HG02763 (cell line): ENCODE results near the gene NFYC.

ENCODE experiments used
- ATAC-seq: cut with Tn5 transposase; IDR thresholded peaks from one replicate; pipeline ENCODE4 v1.9.1; 2021; ENCODE audit warnings: mild to moderate bottlenecking, moderate library complexity; ENCODE audit not compliant: unreplicated experiment

The NFYC gene

DNA sequence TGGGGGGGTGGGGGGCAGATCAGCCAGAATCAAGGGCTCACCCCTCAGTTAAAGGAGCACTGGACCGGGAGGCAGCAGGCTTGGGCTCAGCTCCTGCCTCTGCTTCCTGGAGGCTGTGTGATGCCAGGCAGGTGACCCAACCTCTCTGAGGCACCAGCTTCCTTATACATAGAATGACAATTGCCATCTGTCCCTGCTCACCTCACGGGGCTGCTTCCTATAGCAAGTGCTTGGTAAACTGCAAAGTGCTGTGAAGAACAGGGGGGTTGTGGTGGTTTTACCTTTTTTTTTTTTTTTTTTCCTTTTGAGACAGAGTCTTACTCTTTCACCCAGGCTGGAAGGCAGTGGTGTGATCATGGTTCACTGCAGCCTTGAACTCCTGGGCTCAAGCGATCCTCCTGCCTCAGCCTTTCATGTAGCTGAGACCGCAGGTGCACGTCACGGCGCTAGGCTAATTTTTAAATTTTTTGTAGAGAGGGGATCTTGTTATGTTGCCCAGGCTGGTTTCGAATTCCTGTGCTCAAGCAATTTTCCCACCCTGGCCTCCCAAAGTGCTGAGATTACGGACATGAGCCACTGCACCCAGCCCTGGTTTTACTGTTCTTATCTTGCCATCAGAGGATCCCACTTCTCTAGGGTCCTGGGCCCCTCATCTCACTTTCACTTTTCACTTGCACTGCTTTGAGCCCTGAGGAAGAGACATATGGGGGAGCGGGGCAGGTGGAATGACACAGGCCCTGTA is 103.6 kb downstream of the NFYC start:
- ATAC-seq = no peak

DNA sequence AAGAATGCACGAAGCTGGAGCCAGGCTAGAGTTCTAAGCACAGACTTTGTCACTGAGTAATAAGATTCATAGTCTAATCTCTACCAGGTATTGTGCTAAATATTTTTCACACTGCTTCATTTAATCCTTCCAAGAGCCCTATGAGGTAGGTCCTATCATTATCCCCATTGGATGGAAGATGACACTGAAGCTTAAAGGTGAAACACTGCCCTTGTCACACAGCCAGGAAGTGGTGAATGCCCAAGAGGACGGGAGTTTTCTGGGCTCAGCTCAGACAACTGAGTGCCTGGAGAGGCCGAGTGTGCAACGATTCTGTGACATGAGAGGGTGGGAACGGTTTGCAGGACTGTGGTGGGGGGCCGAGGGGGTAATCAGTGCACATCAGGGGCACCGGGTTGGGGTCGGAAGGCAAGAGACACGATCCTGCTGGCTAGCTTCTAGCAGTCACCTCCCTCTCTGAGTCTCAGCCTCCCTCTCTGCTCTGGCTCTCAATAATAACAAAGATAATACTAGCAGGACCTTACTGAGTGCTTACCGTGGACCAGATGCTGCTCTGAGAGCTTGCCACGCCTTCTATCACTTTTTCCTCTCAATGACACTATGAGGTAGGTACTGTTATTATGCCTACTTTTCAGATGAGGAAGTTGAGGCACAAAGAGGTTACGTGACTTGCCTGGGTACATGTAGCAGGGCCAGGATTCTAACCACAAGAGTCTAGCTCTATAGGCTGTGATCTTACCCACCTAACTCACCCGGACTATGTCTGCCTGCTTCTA is 104.5 kb downstream of the NFYC start:
- no peak for ATAC-seq

DNA sequence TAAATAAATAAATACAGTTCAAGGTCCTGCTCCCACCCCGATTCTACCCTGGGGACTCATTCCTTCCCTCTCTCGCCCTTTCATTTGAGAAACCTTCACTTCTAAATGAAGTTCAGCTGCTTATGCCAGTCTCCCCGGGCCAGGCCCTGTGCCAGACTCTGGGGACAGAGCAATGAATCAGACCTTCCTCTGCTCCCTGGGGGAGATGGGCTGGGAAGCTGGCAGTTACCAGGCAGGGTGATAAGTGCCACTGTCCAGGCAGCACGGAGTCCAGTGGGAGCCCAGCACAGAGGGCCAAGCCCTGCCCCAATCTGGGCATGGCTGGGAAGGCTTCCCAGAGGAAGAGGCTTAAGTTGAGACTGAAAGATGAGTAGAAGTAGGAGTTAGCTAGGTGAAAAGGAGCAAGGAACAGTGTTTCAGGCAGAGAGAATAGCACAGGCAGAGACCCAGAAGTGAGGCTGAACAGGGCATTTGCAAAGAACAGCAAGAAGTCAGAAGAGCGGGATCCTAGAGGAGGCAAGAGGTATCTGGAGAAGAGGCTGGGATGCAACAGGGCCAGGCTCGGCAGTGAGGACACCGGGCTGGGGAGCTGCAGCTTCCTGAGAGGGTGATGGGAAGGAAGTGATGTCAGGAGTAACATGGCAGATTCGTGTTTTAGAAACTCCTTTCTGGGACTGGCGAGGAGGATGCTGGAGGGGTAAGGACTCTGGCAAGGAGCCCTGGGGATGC is 105.6 kb downstream of the NFYC start:
- ATAC-seq = no peak

DNA sequence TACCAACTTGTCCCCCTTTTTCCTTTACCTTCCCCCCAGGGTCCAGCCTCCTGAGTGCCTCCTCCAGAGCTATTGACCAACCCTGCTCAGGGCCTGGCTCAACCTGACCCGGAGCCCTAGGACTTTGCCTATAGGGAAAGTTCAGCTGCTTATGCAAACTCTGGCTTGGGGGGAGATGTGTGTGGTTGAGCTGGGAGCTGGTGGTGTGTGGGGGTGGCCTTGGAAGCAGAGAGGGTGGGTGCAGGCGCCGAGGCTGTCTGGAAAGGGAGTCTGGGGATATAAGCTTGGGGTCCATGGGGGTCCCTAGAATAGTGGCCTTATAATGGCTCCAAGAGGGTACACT is 106.1 kb downstream of the NFYC start:
- ATAC-seq = no peak

DNA sequence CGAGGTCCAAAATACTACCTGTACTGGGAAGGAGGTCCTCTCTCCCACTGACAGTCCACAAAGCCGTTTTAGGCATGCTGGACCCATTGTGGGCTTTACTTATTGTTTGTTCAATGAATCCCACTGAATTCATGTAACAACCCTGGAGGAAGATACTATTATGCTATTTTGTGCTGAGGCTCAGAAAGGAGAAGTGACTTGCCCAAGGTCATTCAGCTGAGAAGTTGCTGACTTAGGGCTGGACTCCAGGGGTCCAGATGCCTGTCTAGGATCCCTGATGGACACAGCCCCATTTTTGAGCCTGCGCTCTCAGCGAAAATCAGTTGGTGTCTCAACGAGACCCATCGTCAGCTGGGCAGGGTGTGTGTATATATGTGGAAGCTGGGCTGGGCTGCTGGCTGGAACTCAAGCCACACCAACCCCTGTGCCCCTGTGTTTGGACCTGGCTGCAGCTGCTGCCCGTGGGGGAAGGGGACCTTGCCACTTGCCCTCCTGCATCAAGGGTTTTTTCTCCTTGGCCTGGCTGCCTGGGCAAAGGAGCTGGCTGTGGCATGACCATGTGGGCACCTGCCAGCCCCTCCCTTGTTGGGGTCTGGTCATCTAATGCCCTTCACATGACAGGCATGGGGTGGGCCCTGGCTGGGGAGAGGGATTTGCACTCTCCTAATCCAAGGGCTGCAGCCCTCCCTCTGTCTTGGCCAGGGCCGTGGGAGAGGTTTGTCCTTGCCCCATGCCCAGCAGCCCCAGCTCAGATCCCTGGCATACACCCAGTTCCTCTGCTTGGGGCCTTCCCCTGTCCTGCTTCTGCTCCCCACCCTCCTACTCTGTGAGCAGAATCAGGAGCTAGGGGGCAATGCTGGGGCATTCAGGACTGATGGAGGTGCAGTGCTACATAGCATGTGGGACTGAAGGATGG is 107.1 kb downstream of the NFYC start:
- no peak for ATAC-seq

DNA sequence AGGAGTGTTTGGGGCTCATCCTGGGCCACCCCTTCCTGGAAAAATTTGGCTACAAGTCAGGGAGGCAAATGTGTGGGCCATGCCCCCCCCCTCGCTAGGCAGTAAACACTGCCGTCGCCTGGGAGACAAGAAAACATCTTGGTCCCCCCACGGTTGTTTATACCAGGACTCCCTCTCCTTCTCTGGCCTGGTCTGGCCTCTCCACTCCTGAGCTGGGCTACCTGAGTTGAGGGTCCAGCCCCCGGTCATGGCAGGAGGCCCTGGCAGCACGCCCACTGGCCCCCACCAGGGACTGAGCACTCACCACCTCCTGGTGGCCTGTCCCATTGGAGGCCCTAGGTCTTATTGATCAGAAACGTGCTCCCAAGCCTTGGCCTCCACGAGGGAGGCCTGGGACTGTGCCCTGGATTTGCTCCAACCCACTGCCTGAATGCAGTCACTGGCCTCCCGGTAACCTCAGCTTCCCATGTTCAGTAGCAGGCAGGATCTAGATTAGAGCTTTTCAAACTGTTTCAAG is 107.9 kb downstream of the NFYC start:
- ATAC-seq = no peak

DNA sequence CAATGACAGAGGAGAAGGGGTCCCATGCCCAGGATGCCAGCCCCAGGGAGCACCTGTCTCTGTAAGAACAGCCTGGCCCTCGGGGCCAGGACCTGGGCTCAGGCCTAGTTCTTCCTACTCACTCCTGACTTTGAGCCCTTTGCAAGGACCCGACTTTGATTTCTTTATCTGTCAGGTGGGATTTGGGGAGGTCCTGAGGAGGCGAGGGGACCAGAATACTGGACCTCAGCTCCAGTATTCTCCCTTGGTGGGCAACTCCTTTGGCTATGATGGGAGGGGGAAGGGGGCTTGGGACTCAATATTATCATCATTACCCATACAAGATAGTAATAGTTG is 110.2 kb downstream of the NFYC start:
- ATAC-seq = no peak

DNA sequence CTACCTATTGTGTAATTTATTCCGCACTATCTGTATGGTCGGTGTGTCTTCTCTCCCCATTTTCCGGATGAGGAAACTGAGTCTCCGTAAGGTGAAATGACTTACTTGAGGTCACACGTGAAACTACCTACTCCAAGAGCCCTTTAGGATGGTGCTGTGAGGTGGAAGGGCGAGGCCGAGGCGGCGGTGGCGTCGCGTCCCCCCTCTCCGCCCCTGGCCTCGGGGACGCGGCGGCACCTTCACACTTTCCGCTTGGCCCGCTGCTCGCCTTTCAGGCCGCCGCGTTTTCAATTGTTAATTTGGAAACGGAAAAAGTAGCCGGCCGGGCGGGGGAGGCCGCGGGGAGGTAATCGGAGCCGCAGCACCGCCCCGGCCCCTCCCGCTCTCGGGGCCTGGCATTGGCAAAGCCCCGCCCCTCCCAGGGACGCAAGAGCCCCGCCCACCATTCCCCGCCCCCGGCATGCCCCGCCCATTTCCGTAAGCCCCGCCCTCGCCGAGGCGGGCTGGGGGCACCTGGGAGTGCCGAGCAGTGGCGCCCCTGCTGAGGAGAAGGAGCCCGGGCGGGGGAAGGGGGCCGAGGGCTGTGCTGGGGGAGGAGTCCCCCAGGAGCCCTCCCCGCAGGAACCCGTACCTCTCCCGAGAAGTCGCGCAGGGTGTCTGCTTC is 110.7 kb downstream of the NFYC start:
- ATAC-seq = no peak

DNA sequence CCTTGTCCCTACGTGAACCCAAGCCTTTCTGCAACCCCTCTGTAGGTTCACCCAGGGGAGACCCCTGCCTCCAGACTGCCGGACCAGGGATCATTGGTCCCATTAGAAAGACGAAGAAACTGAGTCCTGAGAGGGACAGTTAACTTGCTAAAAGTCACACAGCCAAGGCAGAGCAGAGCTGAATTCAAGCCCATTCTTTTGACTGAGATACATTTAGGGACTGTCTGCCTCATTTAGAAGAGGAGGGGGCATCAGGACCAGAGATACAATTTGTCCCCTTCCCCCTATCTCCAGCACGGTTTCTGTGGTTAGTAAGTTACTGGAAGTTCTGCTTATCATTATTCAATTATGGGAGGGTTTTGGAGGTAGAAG is 111.2 kb downstream of the NFYC start:
- no peak for ATAC-seq

DNA sequence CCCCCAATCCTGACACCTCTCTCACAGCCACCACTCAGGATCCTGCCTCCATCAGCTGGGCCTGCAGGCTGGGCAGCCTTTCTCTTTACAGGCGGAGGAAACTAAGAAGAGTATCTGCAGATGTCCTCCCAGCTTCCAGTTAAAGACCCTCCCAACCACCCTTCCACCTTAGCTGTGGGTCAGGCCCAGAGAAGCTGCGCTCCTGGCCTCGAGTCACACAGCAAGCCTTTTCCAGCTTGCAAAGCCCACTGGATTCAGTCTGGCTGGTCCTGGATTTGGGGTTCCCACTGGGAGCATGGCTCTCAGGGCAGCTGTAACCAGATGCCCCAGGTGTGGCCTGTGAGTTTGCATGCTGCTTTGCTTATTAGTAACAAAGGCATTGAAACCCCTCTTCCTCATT is 111.9 kb downstream of the NFYC start:
- ATAC-seq = no peak

DNA sequence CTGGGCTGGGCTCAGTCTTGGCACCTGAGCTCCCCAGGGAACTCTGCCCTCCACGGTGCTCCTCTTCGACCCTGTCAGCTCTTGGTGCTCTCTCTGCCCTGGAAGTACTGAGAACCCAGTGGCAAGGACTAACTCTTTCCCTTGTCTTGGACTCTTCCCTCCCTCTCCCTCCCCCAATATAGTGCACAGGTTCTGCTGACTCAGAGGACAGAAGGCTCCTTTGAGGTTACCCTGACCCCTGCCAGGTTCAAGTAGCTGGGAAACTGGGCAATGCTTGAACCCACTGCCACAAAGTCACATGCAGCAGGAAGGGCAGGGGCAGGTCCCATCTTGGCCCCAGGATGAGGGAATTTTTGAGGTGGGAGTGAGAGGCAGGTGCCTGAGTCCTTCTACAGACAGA is 112.4 kb downstream of the NFYC start:
- no peak for ATAC-seq

DNA sequence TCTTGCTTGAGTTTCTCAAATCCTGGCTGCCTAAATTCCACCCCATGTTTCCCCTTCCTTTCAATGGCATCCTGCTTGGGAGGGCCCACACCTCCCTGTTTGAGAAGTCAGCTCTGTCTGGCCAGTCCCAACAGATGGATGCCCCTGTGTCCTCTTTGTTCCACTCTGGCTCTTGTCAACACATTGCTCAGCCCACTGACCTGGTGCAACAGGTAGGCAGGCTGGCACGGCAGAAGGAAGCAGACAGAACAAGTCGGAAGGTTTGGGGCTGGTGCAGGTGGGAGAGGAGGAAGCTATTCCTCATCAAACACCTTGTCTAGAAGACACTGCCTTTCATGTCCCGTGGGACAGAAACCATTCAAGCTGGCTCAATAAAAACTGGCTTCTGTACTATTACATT is 114.7 kb downstream of the NFYC start:
- no peak for ATAC-seq

DNA sequence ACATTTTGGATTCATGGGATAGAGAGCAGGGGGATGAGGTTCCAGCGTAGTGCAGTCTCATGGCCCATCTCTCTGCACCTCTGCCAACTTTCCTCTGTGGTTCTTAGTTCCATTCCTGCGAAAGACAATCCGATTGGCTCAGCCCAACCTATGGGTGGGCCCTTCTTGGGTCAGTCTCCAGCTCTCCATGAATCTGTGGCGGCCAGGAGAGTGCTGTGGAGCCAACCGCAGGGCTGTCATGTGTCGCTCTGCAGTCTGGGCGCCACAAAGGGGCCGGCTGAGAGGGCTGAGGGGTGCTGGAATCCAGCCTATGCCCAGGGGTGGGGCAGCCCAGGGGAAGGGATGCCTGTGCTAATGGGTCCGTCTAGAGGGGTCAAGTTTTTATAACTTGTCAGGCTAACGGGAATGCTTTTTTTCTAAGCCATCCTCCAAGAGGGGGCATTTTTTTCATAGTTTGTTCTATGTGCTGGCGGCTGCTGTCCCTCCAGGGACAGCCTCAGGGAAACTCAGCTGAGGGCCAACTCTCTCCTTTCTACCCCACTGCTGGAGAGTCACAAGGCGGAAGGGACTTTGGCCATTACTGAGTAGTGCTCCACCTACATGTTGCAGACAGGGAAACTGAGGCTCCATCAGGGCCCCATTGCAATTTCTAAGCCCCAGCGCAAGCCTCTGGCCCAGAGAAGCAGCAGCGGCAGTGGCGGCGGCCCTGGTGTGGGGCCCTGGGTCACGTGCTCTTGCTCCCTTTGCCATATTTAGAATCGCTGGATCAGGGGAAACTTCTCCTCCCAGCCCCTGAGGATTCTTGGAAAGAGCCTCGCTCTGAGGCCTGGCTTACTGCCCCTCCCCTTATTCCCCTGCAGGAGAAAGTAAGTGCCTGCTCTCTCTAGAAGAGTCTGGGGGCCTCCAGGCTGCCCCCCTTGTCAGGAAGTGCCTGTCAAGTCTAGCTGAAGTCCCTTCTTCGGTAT is 115.5 kb downstream of the NFYC start:
- ATAC-seq = no peak

DNA sequence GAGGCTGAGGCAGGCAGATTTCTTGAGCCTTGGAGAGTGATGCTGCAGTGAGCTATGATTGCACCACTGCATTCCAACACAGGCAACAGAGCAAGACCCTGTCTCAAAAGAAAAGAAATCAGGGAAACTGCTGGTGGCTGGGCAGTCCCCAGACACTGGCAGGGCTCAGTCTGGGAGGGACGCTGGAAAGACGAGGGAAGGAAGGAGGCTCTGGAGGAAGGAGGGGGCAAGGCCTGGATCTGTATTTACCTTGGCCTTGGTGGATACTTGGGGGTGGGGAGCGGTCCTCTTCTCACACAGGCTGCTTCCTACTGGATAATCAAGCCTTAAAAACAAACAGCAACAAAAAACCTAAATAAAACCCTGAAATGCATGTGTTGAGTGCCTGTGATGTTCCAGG is 116.5 kb downstream of the NFYC start:
- ATAC-seq = no peak

DNA sequence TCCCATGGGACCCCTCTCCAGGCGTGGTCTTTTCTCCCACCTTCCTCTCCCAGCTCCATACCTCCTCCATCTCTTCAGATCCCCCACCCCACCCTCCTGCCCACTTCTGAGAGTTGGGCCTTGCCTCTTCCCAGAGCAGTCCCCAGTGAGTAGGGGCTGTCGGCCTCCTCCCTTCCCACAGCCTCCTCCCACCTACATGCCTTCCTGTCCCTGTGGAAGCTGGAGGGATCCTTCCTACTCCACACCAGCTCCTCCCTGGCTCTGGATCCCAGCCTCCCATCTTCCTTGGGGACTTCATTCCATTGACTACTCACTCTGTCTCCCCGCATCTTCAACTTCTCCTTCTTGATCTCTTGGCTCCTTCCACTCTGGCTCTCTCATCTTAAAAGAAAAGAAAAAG is 116.9 kb downstream of the NFYC start:
- ATAC-seq = no peak

DNA sequence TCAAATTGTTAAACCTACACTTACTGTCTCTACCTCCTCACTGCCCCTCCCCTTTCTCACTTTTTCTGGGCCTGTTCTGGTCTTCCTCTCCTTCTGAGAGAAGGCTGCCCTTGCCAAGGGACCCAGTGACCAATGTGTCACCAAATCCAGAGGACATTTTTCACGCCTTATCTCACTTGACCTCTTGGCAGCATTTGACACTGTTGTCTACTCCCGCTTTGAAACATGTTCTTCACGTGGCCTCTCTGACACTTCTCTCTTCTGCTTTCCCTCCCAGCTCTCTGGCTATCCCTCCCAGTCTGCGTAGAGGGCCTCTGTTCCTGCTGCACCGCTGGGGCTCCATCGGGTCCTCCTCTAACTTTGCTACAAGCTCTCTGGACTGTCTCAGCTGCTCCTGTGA is 117.4 kb downstream of the NFYC start:
- ATAC-seq = no peak

DNA sequence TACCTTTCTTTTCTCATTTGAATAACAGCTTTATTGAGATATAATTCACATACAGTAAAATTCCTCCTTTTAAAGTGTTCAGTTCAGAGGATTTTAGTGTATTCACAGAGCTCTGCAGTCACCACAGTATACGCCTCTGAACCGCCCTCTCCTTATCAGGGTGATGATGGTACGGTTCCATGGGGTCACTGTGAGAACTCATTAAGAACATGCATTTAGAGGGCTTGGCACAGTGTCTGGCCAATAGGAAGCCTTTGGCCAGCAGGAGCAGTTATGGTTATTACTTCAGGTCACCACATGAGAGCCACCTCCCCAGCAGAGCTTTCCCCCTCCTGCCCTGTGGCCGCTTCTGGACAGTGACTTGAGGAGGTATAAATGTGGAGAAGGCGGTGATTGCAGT is 119.4 kb downstream of the NFYC start:
- no peak for ATAC-seq

DNA sequence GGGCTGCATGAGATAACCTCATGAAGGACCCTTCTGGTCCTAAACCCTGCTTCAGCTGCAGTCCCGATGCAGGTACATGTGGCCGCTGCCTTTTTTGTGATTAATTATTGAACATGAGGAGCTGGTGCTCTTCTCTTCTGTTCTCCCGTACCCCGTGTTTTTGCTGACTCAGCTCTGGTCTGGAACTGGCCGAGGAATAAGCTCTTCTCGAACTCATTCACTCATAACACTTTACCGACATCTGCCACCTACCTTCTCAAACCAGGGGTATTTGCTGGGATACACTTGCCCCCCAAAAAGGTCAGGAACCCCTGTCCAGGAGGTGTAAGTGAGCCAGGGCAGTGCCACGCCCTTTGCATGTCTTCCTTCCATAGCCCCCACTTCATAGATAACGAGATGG is 123.9 kb downstream of the NFYC start:
- no peak for ATAC-seq

DNA sequence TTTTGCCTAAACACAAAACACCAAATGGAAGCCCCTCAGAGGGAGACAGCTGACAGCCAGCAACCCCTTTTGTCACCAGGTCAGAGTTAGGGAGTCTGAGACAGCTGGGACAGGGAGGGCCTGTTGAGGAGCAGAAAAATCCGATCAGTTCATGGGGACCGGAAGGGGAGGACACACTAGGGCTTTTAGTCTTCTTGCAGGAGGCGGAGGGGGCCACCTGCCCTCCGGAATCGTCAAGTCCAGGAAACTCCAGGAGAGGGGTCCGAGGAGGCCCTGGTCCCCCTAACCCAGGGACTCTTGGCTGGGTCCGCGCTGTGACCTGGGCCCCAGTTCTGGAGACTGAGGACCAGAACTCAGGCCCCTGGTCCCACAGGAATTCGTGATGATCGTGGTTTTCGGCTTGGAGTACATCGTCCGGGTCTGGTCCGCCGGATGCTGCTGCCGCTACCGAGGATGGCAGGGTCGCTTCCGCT is 126.3 kb downstream of the NFYC start:
- no peak for ATAC-seq
